HCT116 (cell line): Measurements from ENCODE around the gene METTL21C. TPM values are rescaled to one million over a fixed set of nuclear protein-coding genes. Genes with fewer than 3 reads are reported as not detected.

ENCODE experiments used
- ATAC-seq: fragments of 200-7000 bp; cut with Tn5 transposase; 2 replicates; pipeline ENCODE4 v1.9.1; 2020; ENCODE audit warnings: mild to moderate bottlenecking, moderate library complexity
- BruUV-seq: library from RNA; stranded (reverse); fragments of 400-500 nt; replicated peaks from 2 replicates; lab custom pipeline; 2021; lab: Mats Ljungman, UMichigan
- CTCF ChIA-PET: fragments of 300-600 bp; sonication (Branson Sonifier 250); formaldehyde crosslinking; loops from one replicate; lab custom pipeline; 2021; ENCODE audit warnings: antibody characterized with exemption; lab: Charles Lee
- POLR2A ChIA-PET: fragments of 300-600, 350-600 bp; sonication (Branson Sonifier 250); formaldehyde crosslinking; loops from one replicate; lab custom pipeline; 2021; ENCODE audit warnings: antibody characterized with exemption; lab: Charles Lee
- RAD21 ChIA-PET, 2 experiments: fragments of 300-600 bp; sonication (Branson Sonifier 250); formaldehyde crosslinking; loops; one replicate each; lab custom pipeline; 2023; ENCODE audit warnings: low total read pairs in 2 of 2; ENCODE audit not compliant: uncharacterized antibody in 2 of 2, unreplicated experiment in 2 of 2, low non-redundant PET in 1 of 2; lab: Charles Lee
- DNase-seq: peaks from one replicate; pipeline ENCODE4 v3.0.0-alpha.2; 2010; ENCODE audit warnings: low read depth, low spot score
- H2AFZ ChIP-seq: fragments of 200-600 bp; shearing (Covaris generic), sonication (generic); 2 replicates; pipeline ENCODE4 v1.6.1; 2017; ENCODE audit warnings: low read depth, mixed run types, mixed read lengths, antibody characterized with exemption, low read length; ENCODE audit not compliant: poor library complexity, severe bottlenecking
- H3K27ac ChIP-seq: 2 replicates; pipeline ENCODE4 v1.5.1; 2012; ENCODE audit warnings: low read depth, low read length
- H3K27me3 ChIP-seq: fragments of 200-600 bp; sonication (generic); 2 replicates; pipeline ENCODE4 v1.6.1; 2016; ENCODE audit warnings: mixed run types, low read length, mixed read lengths; ENCODE audit not compliant: insufficient read depth
- H3K36me3 ChIP-seq, 2 experiments: fragments of 200-500 bp in 1 of 2; fragments of 200-600 bp in 1 of 2; sonication (Bioruptor generic) in 1 of 2; sonication (generic) in 1 of 2; 2 replicates each; pipeline versions ENCODE4 v1.5.1 to v1.6.1; 2014 to 2016; ENCODE audit warnings: low read length in 2 of 2, inconsistent platforms in 1 of 2, mixed read lengths in 1 of 2, mixed run types in 1 of 2; ENCODE audit not compliant: insufficient read depth in 2 of 2, control insufficient read depth in 1 of 2
- H3K4me1 ChIP-seq, 2 experiments: fragments of 200-600 bp in 1 of 2; sonication (generic) in 1 of 2; 2 replicates each; pipeline versions ENCODE4 v1.5.1 to v1.6.1; 2012 to 2017; ENCODE audit warnings: low read length in 2 of 2, inconsistent platforms in 1 of 2, mild to moderate bottlenecking in 1 of 2, mixed read lengths in 1 of 2, mixed run types in 1 of 2, moderate library complexity in 1 of 2; ENCODE audit not compliant: insufficient read depth in 2 of 2, control insufficient read depth in 1 of 2
- H3K4me2 ChIP-seq: fragments of 200-600 bp; sonication (generic); 2 replicates; pipeline ENCODE4 v1.6.1; 2017; ENCODE audit warnings: mixed run types, low read length, mixed read lengths
- H3K4me3 ChIP-seq, 2 experiments: fragments of 200-600 bp in 1 of 2; sonication (generic) in 1 of 2; replicated peaks in 1 of 2; 2 replicates each; pipeline ENCODE4 v1.5.1; 2011 to 2016; ENCODE audit warnings: low read length in 2 of 2, control low read depth in 1 of 2, low read depth in 1 of 2, mild to moderate bottlenecking in 1 of 2, mixed read lengths in 1 of 2, mixed run types in 1 of 2
- H3K79me2 ChIP-seq: fragments of 200-600 bp; sonication (generic); 2 replicates; pipeline ENCODE4 v1.6.1; 2017; ENCODE audit warnings: mild to moderate bottlenecking, mixed run types, low read length, moderate library complexity, mixed read lengths; ENCODE audit not compliant: insufficient read depth
- H3K9ac ChIP-seq: fragments of 200-600 bp; sonication (generic); 2 replicates; pipeline ENCODE4 v1.6.1; 2016; ENCODE audit warnings: low read length, mixed read lengths
- H3K9me2 ChIP-seq: fragments of 200-600 bp; sonication (generic), shearing (Covaris generic); 2 replicates; pipeline ENCODE4 v1.6.1; 2017; ENCODE audit warnings: mixed run types, mild to moderate bottlenecking, moderate library complexity; ENCODE audit not compliant: insufficient read depth
- H3K9me3 ChIP-seq, 2 experiments: fragments of 200-500 bp in 1 of 2; fragments of 200-600 bp in 1 of 2; sonication (Bioruptor generic) in 1 of 2; sonication (generic) in 1 of 2; 2 replicates each; pipeline ENCODE4 v1.6.1; 2014 to 2017; ENCODE audit warnings: low read length in 2 of 2, mixed read lengths in 2 of 2, inconsistent platforms in 1 of 2, low read depth in 1 of 2, mild to moderate bottlenecking in 1 of 2, mixed run types in 1 of 2, moderate library complexity in 1 of 2; ENCODE audit not compliant: control insufficient read depth in 1 of 2, insufficient read depth in 1 of 2
- H4K20me1 ChIP-seq: fragments of 200-600 bp; sonication (generic), shearing (Covaris generic); 2 replicates; pipeline ENCODE4 v1.6.1; 2017; ENCODE audit warnings: mixed run types, mild to moderate bottlenecking, moderate library complexity; ENCODE audit not compliant: insufficient read depth
- CBX3 ChIP-seq: IDR thresholded peaks from 2 replicates; pipeline ENCODE4 v1.6.1; 2012; ENCODE audit warnings: low read depth
- CEBPB ChIP-seq: IDR thresholded peaks from 2 replicates; pipeline ENCODE4 v1.6.1; 2012; ENCODE audit warnings: low read depth
- EGR1 ChIP-seq: IDR thresholded peaks from 2 replicates; pipeline ENCODE4 v1.6.1; 2012; ENCODE audit warnings: low read depth
- ELF1 ChIP-seq: IDR thresholded peaks from 2 replicates; pipeline ENCODE4 v1.6.1; 2012; ENCODE audit warnings: low read depth, borderline replicate concordance
- EZH2 ChIP-seq: fragments of 200-600 bp; sonication (generic); IDR thresholded peaks from 2 replicates; pipeline ENCODE4 v1.6.1; 2017; ENCODE audit warnings: antibody characterized with exemption, mixed run types
- EZH2phosphoT487 ChIP-seq: fragments of 200-600 bp; IDR thresholded peaks from 2 replicates; pipeline ENCODE4 v1.6.1; 2018; ENCODE audit warnings: antibody characterized with exemption, borderline replicate concordance
- FOSL1 ChIP-seq: IDR thresholded peaks from 2 replicates; pipeline ENCODE4 v1.6.1; 2012; ENCODE audit warnings: low read depth
- POLR2A ChIP-seq: IDR thresholded peaks from 2 replicates; pipeline ENCODE4 v1.7.0; 2011; ENCODE audit warnings: borderline replicate concordance; ENCODE audit not compliant: insufficient read depth, insufficient read length; ENCODE audit errors: extremely low read depth
- POLR2AphosphoS5 ChIP-seq: IDR thresholded peaks from 2 replicates; pipeline ENCODE4 v1.6.1; 2011; ENCODE audit warnings: mild to moderate bottlenecking, low read depth, low read length, moderate library complexity
- REST ChIP-seq: IDR thresholded peaks from 2 replicates; pipeline ENCODE4 v1.6.1; 2012; ENCODE audit warnings: low read depth
- SIN3A ChIP-seq: IDR thresholded peaks from 2 replicates; pipeline ENCODE4 v1.6.1; 2012; ENCODE audit warnings: low read depth
- SP1 ChIP-seq: IDR thresholded peaks from 2 replicates; pipeline ENCODE4 v1.6.1; 2012; ENCODE audit warnings: low read depth
- SRF ChIP-seq: IDR thresholded peaks from 2 replicates; pipeline ENCODE4 v1.6.1; 2012; ENCODE audit warnings: low read depth
- ZFX ChIP-seq: fragments of 450-650 bp; IDR thresholded peaks from 2 replicates; pipeline ENCODE4 v1.6.1; 2017
- ZNF274 ChIP-seq: fragments of 200-500 bp; sonication (Bioruptor generic); IDR thresholded peaks from 2 replicates; pipeline ENCODE4 v1.6.1; 2014; ENCODE audit warnings: mild to moderate bottlenecking, low read depth, low read length, inconsistent platforms
- intact Hi-C: fragments of 100-400 bp; cut with micrococcal nuclease; formaldehyde crosslinking; loops from 2 replicates; pipeline ENCODE4 v1.10.0; 2022
- total RNA-seq: library from RNA; stranded (reverse); gene quantifications from one replicate; pipeline ENCODE4 v1.2.1, GENCODE V29; 2021; ENCODE audit not compliant: unreplicated experiment
- TF ChIP-seq, protein P1 (sequence below): IDR thresholded peaks from 2 replicates; pipeline ENCODE4 v1.6.1; 2012
- TF ChIP-seq, protein P2 (sequence below): IDR thresholded peaks from 2 replicates; pipeline ENCODE4 v1.6.1; 2011; ENCODE audit warnings: mild to moderate bottlenecking, low read length, moderate library complexity; ENCODE audit not compliant: insufficient replicate concordance; ENCODE audit errors: extremely low read depth

The METTL21C gene
- total RNA-seq, 1 experiment from 2014 or later = not detected

- RAD21 ChIA-PET = no interaction called here
- POLR2A ChIA-PET = no interaction called here
- Histone ChIP-seq H3K9me3 (no peaks in the 10 kb centered on the region), H2AFZ (no peak overlapping the region), H3K4me3 (no peak overlapping the region), H4K20me1 (no peaks in the 10 kb centered on the region), H3K4me2 (no peak overlapping the region), H3K27me3 (no peaks in the 10 kb centered on the region), H3K27ac (no peak overlapping the region), H3K9me2 (no peaks in the 10 kb centered on the region), H3K9ac (no peak overlapping the region), H3K79me2 (no peaks in the 10 kb centered on the region), H3K4me1 (no peaks in the 10 kb centered on the region), H3K36me3 (peaks cover 24 to 35% of the 10 kb centered on the region in 2 experiments)
- no TSS peak for BruUV-seq
- TF ChIP-seq EGR1 (no peak), CBX3 (no peak), SP1 (no peak), SRF (no peak)
- TF ChIP-seq, protein P1, sequence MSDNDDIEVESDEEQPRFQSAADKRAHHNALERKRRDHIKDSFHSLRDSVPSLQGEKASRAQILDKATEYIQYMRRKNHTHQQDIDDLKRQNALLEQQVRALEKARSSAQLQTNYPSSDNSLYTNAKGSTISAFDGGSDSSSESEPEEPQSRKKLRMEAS = no peak
- ATAC-seq (no peak), DNase-seq (no peak)
- CTCF ChIA-PET = no interaction called here
- intact Hi-C loops = no loop called here
Observed at GRCh38 chr13:102650444-102650843, 44.4 kb downstream of the METTL21C start.

GRCh38 chr13:102648046-102648445 is 46.8 kb downstream of the METTL21C start:
- Histone ChIP-seq H3K79me2 (no peaks in the 10 kb centered on the region), H3K9me2 (no peaks in the 10 kb centered on the region), H4K20me1 (no peaks in the 10 kb centered on the region), H3K27ac (no peak overlapping the region), H3K9me3 (no peaks in the 10 kb centered on the region), H3K4me2 (no peak overlapping the region), H3K4me3 (no peak overlapping the region), H3K9ac (no peak overlapping the region), H3K4me1 (no peaks in the 10 kb centered on the region), H2AFZ (no peak overlapping the region), H3K36me3 (peaks cover 31 to 56% of the 10 kb centered on the region in 2 experiments), H3K27me3 (no peaks in the 10 kb centered on the region)
- ChIA-PET POLR2A (no interaction called here), RAD21 (no interaction called here), CTCF (no interaction called here)
- DNase-seq (no peak), ATAC-seq (no peak)
- no TSS peak for BruUV-seq
- TF ChIP-seq SIN3A (no peak), CEBPB (no peak), POLR2A (no peak), ZFX (no peak), CBX3 (no peak), EGR1 (no peak), EZH2 (no peak), SRF (no peak), EZH2phosphoT487 (no peak), REST (no peak), POLR2AphosphoS5 (no peak), ELF1 (no peak), SP1 (no peak), ZNF274 (no peak), FOSL1 (no peak)
- TF ChIP-seq, protein P1 = no peak
- TF ChIP-seq, protein P2, sequence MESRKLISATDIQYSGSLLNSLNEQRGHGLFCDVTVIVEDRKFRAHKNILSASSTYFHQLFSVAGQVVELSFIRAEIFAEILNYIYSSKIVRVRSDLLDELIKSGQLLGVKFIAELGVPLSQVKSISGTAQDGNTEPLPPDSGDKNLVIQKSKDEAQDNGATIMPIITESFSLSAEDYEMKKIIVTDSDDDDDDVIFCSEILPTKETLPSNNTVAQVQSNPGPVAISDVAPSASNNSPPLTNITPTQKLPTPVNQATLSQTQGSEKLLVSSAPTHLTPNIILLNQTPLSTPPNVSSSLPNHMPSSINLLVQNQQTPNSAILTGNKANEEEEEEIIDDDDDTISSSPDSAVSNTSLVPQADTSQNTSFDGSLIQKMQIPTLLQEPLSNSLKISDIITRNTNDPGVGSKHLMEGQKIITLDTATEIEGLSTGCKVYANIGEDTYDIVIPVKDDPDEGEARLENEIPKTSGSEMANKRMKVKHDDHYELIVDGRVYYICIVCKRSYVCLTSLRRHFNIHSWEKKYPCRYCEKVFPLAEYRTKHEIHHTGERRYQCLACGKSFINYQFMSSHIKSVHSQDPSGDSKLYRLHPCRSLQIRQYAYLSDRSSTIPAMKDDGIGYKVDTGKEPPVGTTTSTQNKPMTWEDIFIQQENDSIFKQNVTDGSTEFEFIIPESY = no peak
- intact Hi-C loops = no loop called here
